Measurements from ENCODE around the gene MEX3C.

- no peak for TF ChIP-seq CTCF (IDR thresholded peaks at IDR 0.05 in 2 of 3, conservative IDR thresholded peaks at IDR 0.05 in 1 of 3; ENCODE audit: borderline replicate concordance in 1 of 3, insufficient read depth in 1 of 3, low read depth in 2 of 3, low read length in 2 of 3)
- TF ChIP-seq ZNF274 (IDR thresholded peaks at IDR 0.05; ENCODE audit: low read depth, low read length), result no peak
- no peak for TF ChIP-seq EZH2phosphoT487 (IDR thresholded peaks at IDR 0.05; ENCODE audit: borderline replicate concordance)
- no peak for TF ChIP-seq SIN3A (IDR thresholded peaks at IDR 0.05; ENCODE audit: low read depth)
Observed at GRCh38 chr18:51128533-51128932, 68.9 kb downstream of the MEX3C start.
